IMR-90 (cell line): ENCODE results near the gene INCENP. TPM values are rescaled to one million over a fixed set of nuclear protein-coding genes. Genes with fewer than 3 reads are reported as not detected.

Experiments used
- ATAC-seq: fragments of 200-7000 bp; cut with Tn5 transposase; 2 replicates; pipeline ENCODE4 v1.9.1; 2020; ENCODE audit warnings: low read depth, mild to moderate bottlenecking, moderate library complexity
- BruUV-seq: library from RNA; stranded (reverse); fragments of 400-500 nt; replicated peaks from 2 replicates; lab custom pipeline; 2021; lab: Mats Ljungman, UMichigan
- CTCF ChIA-PET: fragments of 300-600 bp; formaldehyde crosslinking; extraction: SDS; loops from one replicate; lab custom pipeline; 2021; ENCODE audit warnings: antibody characterized with exemption; lab: Yijun Ruan, JAX
- POLR2A ChIA-PET: fragments of 300-600 bp; sonication (Branson Sonifier 250); formaldehyde crosslinking; loops from one replicate; lab custom pipeline; 2022; ENCODE audit warnings: antibody characterized with exemption; ENCODE audit not compliant: unreplicated experiment; lab: Charles Lee
- DNase-seq: peaks from one replicate; pipeline ENCODE4 v3.0.0; 2013
- H2AFZ ChIP-seq: replicated peaks from 2 replicates; pipeline ENCODE3; 2013; ENCODE audit warnings: low read length, mild to moderate bottlenecking; ENCODE audit not compliant: poor library complexity
- H2AK5ac ChIP-seq: 2 replicates; pipeline ENCODE4 v1.6.1; 2013; ENCODE audit warnings: low read depth, low read length, inconsistent platforms
- H2AK9ac ChIP-seq: replicated peaks from 2 replicates; pipeline ENCODE3; 2013; ENCODE audit warnings: mild to moderate bottlenecking, low read depth, low read length, moderate library complexity; ENCODE audit not compliant: poor library complexity
- H2BK120ac ChIP-seq: 2 replicates; pipeline ENCODE4 v1.6.1; 2013; ENCODE audit warnings: low read depth, low read length, inconsistent platforms
- H2BK15ac ChIP-seq: 3 replicates; pipeline ENCODE4 v1.6.1; 2013; ENCODE audit warnings: low read depth, low read length, inconsistent platforms
- H2BK20ac ChIP-seq: 2 replicates; pipeline ENCODE4 v1.6.1; 2013; ENCODE audit warnings: low read depth, mild to moderate bottlenecking, inconsistent platforms, low read length, moderate library complexity
- H2BK5ac ChIP-seq: 2 replicates; pipeline ENCODE4 v1.6.1; 2013; ENCODE audit warnings: mild to moderate bottlenecking, low read depth, low read length, inconsistent platforms; ENCODE audit not compliant: poor library complexity, severe bottlenecking
- H3K14ac ChIP-seq: replicated peaks from 2 replicates; pipeline ENCODE4 v1.6.1; 2013; ENCODE audit warnings: low read depth, low read length, inconsistent platforms
- H3K18ac ChIP-seq: 2 replicates; pipeline ENCODE4 v1.6.1; 2013; ENCODE audit warnings: low read depth, low read length, control low read depth
- H3K23ac ChIP-seq: 2 replicates; pipeline ENCODE4 v1.6.1; 2013; ENCODE audit warnings: low read depth, low read length, inconsistent platforms
- H3K27ac ChIP-seq: 2 replicates; pipeline ENCODE4 v1.5.1; 2013; ENCODE audit warnings: mild to moderate bottlenecking, control low read depth, low read length; ENCODE audit not compliant: insufficient read depth
- H3K27me3 ChIP-seq: 2 replicates; pipeline ENCODE4 v1.6.1; 2013; ENCODE audit warnings: low read length; ENCODE audit not compliant: control insufficient read depth, insufficient read depth
- H3K36me3 ChIP-seq: 2 replicates; pipeline ENCODE4 v1.6.1; 2013; ENCODE audit warnings: low read length, mixed read lengths; ENCODE audit not compliant: control insufficient read depth, insufficient read depth
- H3K4ac ChIP-seq: 2 replicates; pipeline ENCODE4 v1.6.1; 2013; ENCODE audit warnings: low read depth, low read length, inconsistent platforms
- H3K4me1 ChIP-seq: 2 replicates; pipeline ENCODE4 v1.6.1; 2013; ENCODE audit warnings: low read length, mixed read lengths; ENCODE audit not compliant: control insufficient read depth, insufficient read depth
- H3K4me2 ChIP-seq: 2 replicates; pipeline ENCODE4 v1.6.1; 2013; ENCODE audit warnings: low read depth, mild to moderate bottlenecking, control low read depth, low read length, moderate library complexity
- H3K4me3 ChIP-seq: 2 replicates; pipeline ENCODE4 v1.5.1; 2013; ENCODE audit warnings: low read depth, mild to moderate bottlenecking, control low read depth, low read length, moderate library complexity; ENCODE audit not compliant: insufficient read depth
- H3K56ac ChIP-seq: 2 replicates; pipeline ENCODE4 v1.6.1; 2013; ENCODE audit warnings: low read length, inconsistent platforms; ENCODE audit not compliant: insufficient read depth; ENCODE audit errors: extremely low read depth
- H3K79me1 ChIP-seq, 2 experiments: 2 replicates each; pipeline ENCODE4 v1.6.1; 2013; ENCODE audit warnings: low read length in 2 of 2, inconsistent platforms in 1 of 2, low read depth in 1 of 2
- H3K9ac ChIP-seq: 2 replicates; pipeline ENCODE4 v1.6.1; 2013; ENCODE audit warnings: low read depth, low read length, control low read depth
- H3K9me1 ChIP-seq: 2 replicates; pipeline ENCODE4 v1.6.1; 2013; ENCODE audit warnings: low read length, inconsistent platforms; ENCODE audit not compliant: insufficient read depth
- H3K9me3 ChIP-seq: 2 replicates; pipeline ENCODE4 v1.6.1; 2013; ENCODE audit warnings: low read length; ENCODE audit not compliant: control insufficient read depth, insufficient read depth
- H4K20me1 ChIP-seq: 2 replicates; pipeline ENCODE4 v1.6.1; 2013; ENCODE audit warnings: low read length, inconsistent platforms; ENCODE audit not compliant: insufficient read depth
- H4K5ac ChIP-seq: 2 replicates; pipeline ENCODE4 v1.6.1; 2013; ENCODE audit warnings: mild to moderate bottlenecking, low read depth, low read length, control low read depth
- H4K8ac ChIP-seq, 2 experiments: 2 replicates each; pipeline ENCODE4 v1.6.1; 2013; ENCODE audit warnings: low read depth in 2 of 2, low read length in 2 of 2, control low read depth in 1 of 2, inconsistent platforms in 1 of 2
- H4K91ac ChIP-seq: 2 replicates; pipeline ENCODE4 v1.6.1; 2013; ENCODE audit warnings: low read depth, low read length, inconsistent platforms; ENCODE audit not compliant: insufficient read depth
- BHLHE40 ChIP-seq: fragments of 150-350 bp; IDR thresholded peaks from 2 replicates; pipeline ENCODE4 v1.6.1; 2016; ENCODE audit warnings: mild to moderate bottlenecking, low read depth, low read length
- CEBPB ChIP-seq: IDR thresholded peaks from 2 replicates; pipeline ENCODE4 v1.6.1; 2012; ENCODE audit warnings: low read depth, low read length, improper control_type of control experiment
- FOS ChIP-seq: fragments of 150-350 bp; IDR thresholded peaks from 2 replicates; pipeline ENCODE4 v1.6.1; 2016; ENCODE audit warnings: low read depth, low read length
- MAFK ChIP-seq: IDR thresholded peaks from 2 replicates; pipeline ENCODE4 v1.6.1; 2012; ENCODE audit warnings: low read depth, low read length, improper control_type of control experiment
- MAZ ChIP-seq: IDR thresholded peaks from 2 replicates; pipeline ENCODE4 v1.6.1; 2012; ENCODE audit warnings: low read depth, mild to moderate bottlenecking, low read length, improper control_type of control experiment, moderate library complexity, borderline replicate concordance
- MXI1 ChIP-seq: IDR thresholded peaks from 2 replicates; pipeline ENCODE4 v1.6.1; 2012; ENCODE audit warnings: low read depth, mild to moderate bottlenecking, low read length, moderate library complexity, borderline replicate concordance
- NFE2L2 ChIP-seq: fragments of 150-350 bp; IDR thresholded peaks from 2 replicates; pipeline ENCODE4 v1.6.1; 2016; ENCODE audit warnings: low read depth, mild to moderate bottlenecking, low read length
- RAD21 ChIP-seq: IDR thresholded peaks from 2 replicates; pipeline ENCODE4 v1.6.1; 2012; ENCODE audit warnings: low read length, improper control_type of control experiment
- RCOR1 ChIP-seq: IDR thresholded peaks from 2 replicates; pipeline ENCODE4 v1.6.1; 2012; ENCODE audit warnings: mild to moderate bottlenecking, low read length, improper control_type of control experiment; ENCODE audit not compliant: insufficient replicate concordance
- RFX5 ChIP-seq: IDR thresholded peaks from 2 replicates; pipeline ENCODE4 v1.8.0; 2012; ENCODE audit warnings: low read depth, mild to moderate bottlenecking, low read length, moderate library complexity
- SMC3 ChIP-seq: fragments of 150-350 bp; IDR thresholded peaks from 2 replicates; pipeline ENCODE4 v1.6.1; 2016; ENCODE audit warnings: low read depth, mild to moderate bottlenecking, antibody characterized with exemption, low read length, moderate library complexity
- WGBS, 2 experiments: methylation state at CpG; one replicate each; pipeline versions ENCODE4 v1.1.5 to v1.1.7; 2013; ENCODE audit warnings: missing lambda C conversion rate in 2 of 2; ENCODE audit not compliant: insufficient read length in 1 of 2; ENCODE audit errors: extremely low coverage in 2 of 2; 5-methylcytosine and 5-hydroxymethylcytosine counted together
- dilution Hi-C: fragments of 300-500 bp; cut with HindIII; formaldehyde crosslinking; loops from one replicate; pipeline ENCODE4 v1.14.3; 2018; ENCODE audit warnings: low sequenced_read_pairs; ENCODE audit not compliant: unreplicated experiment
- in situ Hi-C: fragments of 300-500 bp; cut with MboI; formaldehyde crosslinking; loops from 3 replicates; pipeline ENCODE4 v1.14.3; 2019; ENCODE audit warnings: low sequenced_read_pairs, inconsistent platforms, mixed read lengths
- intact Hi-C: fragments of 100-400 bp; cut with micrococcal nuclease; formaldehyde crosslinking; loops from 2 replicates; pipeline ENCODE4 v1.10.0; 2022
- polyA plus RNA-seq, 3 experiments: library from polyadenylated mRNA; depleted of rRNA; stranded (reverse); fragments of >200 nt; gene quantifications; 2 replicates each; pipeline ENCODE4 v1.2.3, GENCODE V29; 2012; ENCODE audit warnings: low replicate concordance in 1 of 3
- total RNA-seq: library from RNA; depleted of rRNA; stranded (reverse); fragments of >200 nt; gene quantifications from 2 replicates; pipeline ENCODE4 v1.2.3, GENCODE V29; 2012
- TF ChIP-seq, protein P1 (sequence below): fragments of 150-350 bp; IDR thresholded peaks from 2 replicates; pipeline ENCODE4 v1.6.1; 2017; ENCODE audit warnings: mild to moderate bottlenecking, antibody characterized with exemption, low read length, low read depth
- TF ChIP-seq, protein P2 (sequence below): fragments of 150-350 bp; IDR thresholded peaks from 2 replicates; pipeline ENCODE4 v1.6.1; 2016; ENCODE audit warnings: low read depth, mild to moderate bottlenecking, low read length, moderate library complexity, borderline replicate concordance
- TF ChIP-seq, protein P3 (sequence below): conservative IDR thresholded peaks from 2 replicates; pipeline ENCODE4 v1.5.1; 2012; ENCODE audit warnings: mild to moderate bottlenecking, low read depth, low read length, improper control_type of control experiment

INCENP gene
- total and polyA plus RNA-seq, 2 of the 4 experiments (the other 2 are of a cell fraction), result 18.6 to 23.8 TPM

DNA sequence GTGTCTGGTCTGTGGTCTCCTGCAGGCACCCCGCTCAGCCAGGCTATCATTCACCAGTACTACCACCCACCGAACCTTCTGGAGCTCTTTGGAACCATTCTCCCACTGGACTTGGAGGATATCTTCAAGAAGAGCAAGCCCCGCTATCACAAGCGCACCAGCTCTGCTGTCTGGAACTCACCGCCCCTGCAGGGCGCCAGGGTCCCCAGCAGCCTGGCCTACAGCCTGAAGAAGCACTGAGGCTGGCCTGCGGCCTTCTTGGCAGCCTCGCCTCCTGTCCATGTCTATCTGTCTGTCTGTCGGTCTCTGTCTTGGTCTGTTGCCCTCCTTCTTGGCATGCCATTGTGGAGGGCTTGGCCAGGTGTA, 27.9 kb downstream of the INCENP start:
- Histone ChIP-seq H3K23ac (no peak overlapping the region), H3K9me3 (no peaks in the 10 kb centered on the region), H3K27me3 (no peaks in the 10 kb centered on the region), H2BK120ac (no peak overlapping the region), H2BK20ac (no peak overlapping the region), H3K4me1 (no peaks in the 10 kb centered on the region), H4K5ac (no peak overlapping the region), H4K8ac (no peak overlapping the region), H2AFZ (no peak overlapping the region), H3K4me2 (no peak overlapping the region), H4K20me1 (0 out of 2 replicates have a peak, but pooled peaks cover 4% of the 10 kb centered on the region), H3K9ac (no peak overlapping the region), H2AK5ac (no peak overlapping the region), H3K14ac (no peak overlapping the region), H2BK5ac (no peak overlapping the region), H2BK15ac (no peak overlapping the region), H3K36me3 (peaks cover 42% of the 10 kb centered on the region), H3K4ac (no peak overlapping the region), H3K4me3 (no peak overlapping the region), H3K27ac (no peak overlapping the region), H2AK9ac (no peak overlapping the region), H3K79me1 (peaks cover 0 to 5% of the 10 kb centered on the region in 2 experiments; a peak in 2 of 4 replicates), H3K9me1 (no peaks in the 10 kb centered on the region), H3K56ac (no peak overlapping the region), H4K91ac (no peak overlapping the region), H3K18ac (no peak overlapping the region)
- dilution Hi-C loops (no loop called here), in situ Hi-C loops (no loop called here), intact Hi-C loops (no loop called here)
- DNase-seq (no peak), ATAC-seq (no peak)
- ChIA-PET POLR2A (interaction anchor here (0.6 kb wide), 1 partner anchor 61 kb away, joined by 5 read pairs; no protein-coding TSS in a partner anchor), CTCF (no interaction called here)
- TF ChIP-seq, protein P1, sequence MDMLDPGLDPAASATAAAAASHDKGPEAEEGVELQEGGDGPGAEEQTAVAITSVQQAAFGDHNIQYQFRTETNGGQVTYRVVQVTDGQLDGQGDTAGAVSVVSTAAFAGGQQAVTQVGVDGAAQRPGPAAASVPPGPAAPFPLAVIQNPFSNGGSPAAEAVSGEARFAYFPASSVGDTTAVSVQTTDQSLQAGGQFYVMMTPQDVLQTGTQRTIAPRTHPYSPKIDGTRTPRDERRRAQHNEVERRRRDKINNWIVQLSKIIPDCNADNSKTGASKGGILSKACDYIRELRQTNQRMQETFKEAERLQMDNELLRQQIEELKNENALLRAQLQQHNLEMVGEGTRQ, result no peak
- TF ChIP-seq NFE2L2, result no peak
- TF ChIP-seq MXI1, result no peak
- no peak for TF ChIP-seq FOS
- no peak for TF ChIP-seq MAZ
- TF ChIP-seq CEBPB, result no peak
- TF ChIP-seq, protein P2, sequence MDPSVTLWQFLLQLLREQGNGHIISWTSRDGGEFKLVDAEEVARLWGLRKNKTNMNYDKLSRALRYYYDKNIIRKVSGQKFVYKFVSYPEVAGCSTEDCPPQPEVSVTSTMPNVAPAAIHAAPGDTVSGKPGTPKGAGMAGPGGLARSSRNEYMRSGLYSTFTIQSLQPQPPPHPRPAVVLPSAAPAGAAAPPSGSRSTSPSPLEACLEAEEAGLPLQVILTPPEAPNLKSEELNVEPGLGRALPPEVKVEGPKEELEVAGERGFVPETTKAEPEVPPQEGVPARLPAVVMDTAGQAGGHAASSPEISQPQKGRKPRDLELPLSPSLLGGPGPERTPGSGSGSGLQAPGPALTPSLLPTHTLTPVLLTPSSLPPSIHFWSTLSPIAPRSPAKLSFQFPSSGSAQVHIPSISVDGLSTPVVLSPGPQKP, result no peak
- TF ChIP-seq, protein P3, sequence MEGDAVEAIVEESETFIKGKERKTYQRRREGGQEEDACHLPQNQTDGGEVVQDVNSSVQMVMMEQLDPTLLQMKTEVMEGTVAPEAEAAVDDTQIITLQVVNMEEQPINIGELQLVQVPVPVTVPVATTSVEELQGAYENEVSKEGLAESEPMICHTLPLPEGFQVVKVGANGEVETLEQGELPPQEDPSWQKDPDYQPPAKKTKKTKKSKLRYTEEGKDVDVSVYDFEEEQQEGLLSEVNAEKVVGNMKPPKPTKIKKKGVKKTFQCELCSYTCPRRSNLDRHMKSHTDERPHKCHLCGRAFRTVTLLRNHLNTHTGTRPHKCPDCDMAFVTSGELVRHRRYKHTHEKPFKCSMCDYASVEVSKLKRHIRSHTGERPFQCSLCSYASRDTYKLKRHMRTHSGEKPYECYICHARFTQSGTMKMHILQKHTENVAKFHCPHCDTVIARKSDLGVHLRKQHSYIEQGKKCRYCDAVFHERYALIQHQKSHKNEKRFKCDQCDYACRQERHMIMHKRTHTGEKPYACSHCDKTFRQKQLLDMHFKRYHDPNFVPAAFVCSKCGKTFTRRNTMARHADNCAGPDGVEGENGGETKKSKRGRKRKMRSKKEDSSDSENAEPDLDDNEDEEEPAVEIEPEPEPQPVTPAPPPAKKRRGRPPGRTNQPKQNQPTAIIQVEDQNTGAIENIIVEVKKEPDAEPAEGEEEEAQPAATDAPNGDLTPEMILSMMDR, result no peak
- TF ChIP-seq RCOR1, result no peak
- TF ChIP-seq RAD21, result no peak
- no peak for TF ChIP-seq BHLHE40
- TF ChIP-seq SMC3, result no peak
- no peak for TF ChIP-seq RFX5
- TF ChIP-seq MAFK, result no peak
- 97% methylated on average over 4 of the region's 9 CpGs; no CpG with 5 or more reads in 1 of the 2 experiments for WGBS, 2 experiments
- BruUV-seq, result no TSS peak
